ENCODE results near the gene UBE2U. TPM values are rescaled to one million over a fixed set of nuclear protein-coding genes. Genes with fewer than 3 reads are reported as not detected.

The UBE2U gene
- total RNA-seq, 1 donor from 2014 or later: not detected

GRCh38 chr1:64287071-64287470, 83.6 kb downstream of the UBE2U start:
- intact Hi-C loops (cut with micrococcal nuclease): no loop called here

- intact Hi-C loops (cut with micrococcal nuclease): no loop called here
Measured at GRCh38 chr1:64290420-64290819, 87.0 kb downstream of the UBE2U start.

GRCh38 chr1:64291931-64292330, 88.5 kb downstream of the UBE2U start:
- intact Hi-C loops (cut with micrococcal nuclease): no loop called here

- intact Hi-C loops (cut with micrococcal nuclease): no loop called here
Measured at GRCh38 chr1:64292399-64292798, 89.0 kb downstream of the UBE2U start.

- intact Hi-C loops (cut with micrococcal nuclease): no loop called here
Measured at GRCh38 chr1:64293820-64294219, 90.4 kb downstream of the UBE2U start.

- intact Hi-C loops (cut with micrococcal nuclease): no loop called here
Measured at GRCh38 chr1:64295136-64295535, 91.7 kb downstream of the UBE2U start.

GRCh38 chr1:64295561-64295960, 92.1 kb downstream of the UBE2U start:
- intact Hi-C loops (cut with micrococcal nuclease): no loop called here

GRCh38 chr1:64296459-64296858, 93.0 kb downstream of the UBE2U start:
- intact Hi-C loops (cut with micrococcal nuclease): no loop called here

- intact Hi-C loops (cut with micrococcal nuclease): no loop called here
Measured at GRCh38 chr1:64302194-64302593, 98.8 kb downstream of the UBE2U start.

- intact Hi-C loops (cut with micrococcal nuclease): no loop called here
Measured at GRCh38 chr1:64302971-64303370, 99.5 kb downstream of the UBE2U start.

- intact Hi-C loops (cut with micrococcal nuclease): no loop called here
Measured at GRCh38 chr1:64304823-64305222, 101.4 kb downstream of the UBE2U start.

GRCh38 chr1:64308866-64309265, 105.4 kb downstream of the UBE2U start:
- intact Hi-C loops (cut with micrococcal nuclease): no loop called here

- intact Hi-C loops (cut with micrococcal nuclease): no loop called here
Measured at GRCh38 chr1:64309431-64309831, 106.0 kb downstream of the UBE2U start.

GRCh38 chr1:64310760-64311159, 107.3 kb downstream of the UBE2U start:
- intact Hi-C loops (cut with micrococcal nuclease): no loop called here

- intact Hi-C loops (cut with micrococcal nuclease): no loop called here
Measured at GRCh38 chr1:64312431-64312830, 109.0 kb downstream of the UBE2U start.

- intact Hi-C loops (cut with micrococcal nuclease): no loop called here
Measured at GRCh38 chr1:64315402-64315801, 112.0 kb downstream of the UBE2U start.
